GM23338 (cell line): Measurements from ENCODE around the gene PKLR. TPM values are rescaled to one million over a fixed set of nuclear protein-coding genes. Genes with fewer than 3 reads are reported as not detected.
A peak's percentile ranks its signal among the peaks of the same experiment; 100 is the strongest.

Experiments used
- ATAC-seq: fragments of 200-7000 bp; cut with Tn5 transposase; 3 replicates; pipeline ENCODE4 v1.9.1; 2020
- DNase-seq: peaks from one replicate; pipeline ENCODE4 v3.0.0-alpha.2; 2015; ENCODE audit warnings: low spot score
- H2AFZ ChIP-seq: fragments of 200-600 bp; sonication (generic); 2 replicates; pipeline ENCODE4 v1.8.0; 2016; ENCODE audit warnings: antibody characterized with exemption, mild to moderate bottlenecking, moderate library complexity
- H3F3A ChIP-seq: fragments of 200-600 bp; sonication (generic); replicated peaks from 2 replicates; pipeline ENCODE4 v1.8.0; 2017; ENCODE audit warnings: antibody characterized with exemption, mixed run types, low read depth
- H3K27ac ChIP-seq: fragments of 200-600 bp; sonication (generic); 2 replicates; pipeline ENCODE4 v1.6.1; 2016; ENCODE audit warnings: low read depth
- H3K27me3 ChIP-seq: fragments of 200-600 bp; sonication (generic); 2 replicates; pipeline ENCODE4 v1.8.0; 2016; ENCODE audit warnings: mild to moderate bottlenecking, mixed run types, moderate library complexity; ENCODE audit not compliant: insufficient read depth
- H3K36me3 ChIP-seq: fragments of 200-600 bp; sonication (generic); 2 replicates; pipeline ENCODE4 v1.8.0; 2016; ENCODE audit warnings: mild to moderate bottlenecking; ENCODE audit not compliant: insufficient read depth
- H3K4me1 ChIP-seq: fragments of 200-600 bp; sonication (generic); 2 replicates; pipeline ENCODE4 v1.8.0; 2016; ENCODE audit warnings: mild to moderate bottlenecking, moderate library complexity; ENCODE audit not compliant: insufficient read depth
- H3K4me2 ChIP-seq: fragments of 200-600 bp; sonication (generic); 2 replicates; pipeline ENCODE4 v1.7.1; 2017; ENCODE audit warnings: mixed run types
- H3K4me3 ChIP-seq: fragments of 200-600 bp; sonication (generic); 2 replicates; pipeline ENCODE4 v1.6.1; 2016; ENCODE audit warnings: mixed run types
- H3K79me2 ChIP-seq: fragments of 200-600 bp; sonication (generic); replicated peaks from 2 replicates; pipeline ENCODE4 v1.8.0; 2017; ENCODE audit warnings: mild to moderate bottlenecking; ENCODE audit not compliant: insufficient read depth
- H3K9me2 ChIP-seq: fragments of 200-600 bp; sonication (generic); 2 replicates; pipeline ENCODE4 v1.8.0; 2017; ENCODE audit not compliant: insufficient read depth
- H4K20me1 ChIP-seq: fragments of 200-600 bp; sonication (generic); replicated peaks from 2 replicates; pipeline ENCODE4 v1.8.0; 2017; ENCODE audit warnings: mild to moderate bottlenecking; ENCODE audit not compliant: insufficient read depth
- H3K27ac Mint-ChIP-seq: 2 replicates; pipeline ENCODE4 v1.8.0; 2020; ENCODE audit warnings: inconsistent platforms, mild to moderate bottlenecking, moderate library complexity, mixed read lengths
- H3K27me3 Mint-ChIP-seq: 3 replicates; pipeline ENCODE4 v1.8.0; 2022; ENCODE audit warnings: low read depth, mild to moderate bottlenecking, moderate library complexity, mixed read lengths, inconsistent platforms; ENCODE audit not compliant: insufficient read depth, poor library complexity
- H3K36me3 Mint-ChIP-seq: 3 replicates; pipeline ENCODE4 v1.8.0; 2021; ENCODE audit warnings: low read depth, mild to moderate bottlenecking, inconsistent platforms, moderate library complexity, mixed read lengths
- H3K4me1 Mint-ChIP-seq: 3 replicates; pipeline ENCODE4 v1.8.0; 2020; ENCODE audit warnings: mild to moderate bottlenecking, inconsistent platforms, mixed read lengths
- H3K4me3 Mint-ChIP-seq: 3 replicates; pipeline ENCODE4 v1.8.0; 2021; ENCODE audit warnings: moderate library complexity, mild to moderate bottlenecking, inconsistent platforms, mixed read lengths
- H3K9me3 Mint-ChIP-seq: 3 replicates; pipeline ENCODE4 v1.8.0; 2020; ENCODE audit warnings: moderate library complexity, mild to moderate bottlenecking, inconsistent platforms, mixed read lengths
- CREB1 ChIP-seq: fragments of 250-450 bp; sonication (Bioruptor Pico); IDR thresholded peaks from 2 replicates; pipeline ENCODE4 v1.5.0; 2020; ENCODE audit warnings: low read depth, mild to moderate bottlenecking, moderate library complexity
- EZH2 ChIP-seq: fragments of 200-600 bp; sonication (generic); IDR thresholded peaks from one replicate; pipeline ENCODE4 v1.8.0; 2017; ENCODE audit warnings: antibody characterized with exemption, mild to moderate bottlenecking, low read depth; ENCODE audit not compliant: unreplicated experiment
- EZH2phosphoT487 ChIP-seq: fragments of 200-600 bp; sonication (generic); IDR thresholded peaks from one replicate; pipeline ENCODE4 v1.8.1; 2018; ENCODE audit warnings: antibody characterized with exemption; ENCODE audit not compliant: unreplicated experiment
- JUNB ChIP-seq: IDR thresholded peaks from one replicate; pipeline ENCODE4 v1.6.1; 2016; ENCODE audit warnings: antibody characterized with exemption; ENCODE audit not compliant: unreplicated experiment
- NANOG ChIP-seq: IDR thresholded peaks from 2 replicates; pipeline ENCODE4 v1.6.1; 2016; ENCODE audit warnings: antibody characterized with exemption, borderline replicate concordance
- POLR2AphosphoS5 ChIP-seq: IDR thresholded peaks from 2 replicates; pipeline ENCODE4 v1.6.1; 2016; ENCODE audit warnings: antibody characterized with exemption, low read depth
- STAT1 ChIP-seq: IDR thresholded peaks from one replicate; pipeline ENCODE4 v1.6.1; 2016; ENCODE audit warnings: antibody characterized with exemption; ENCODE audit not compliant: unreplicated experiment
- ZNF114 ChIP-seq: fragments of 250-450 bp; sonication (Bioruptor Pico); IDR thresholded peaks from 2 replicates; pipeline ENCODE4 v1.5.0; 2020; ENCODE audit warnings: mild to moderate bottlenecking, moderate library complexity
- ZNF331 ChIP-seq: fragments of 250-450 bp; sonication (Bioruptor Pico); IDR thresholded peaks from 2 replicates; pipeline ENCODE4 v1.5.0; 2020; ENCODE audit warnings: low read depth, mild to moderate bottlenecking, moderate library complexity
- polyA plus RNA-seq: library from polyadenylated mRNA; unstranded; fragments of >200 nt; fragmentation: Nextera tagmentation; extraction: Ambion mirVana; gene quantifications from 2 replicates; pipeline ENCODE4 v1.2.1, GENCODE V29; 2016
- total RNA-seq: library from RNA; depleted of rRNA; stranded (reverse); fragments of >200 nt; shearing (Covaris generic); gene quantifications from 2 replicates; pipeline ENCODE4 v1.2.3, GENCODE V29; 2014
- TF ChIP-seq, protein P1 (sequence below): IDR thresholded peaks from 2 replicates; pipeline ENCODE4 v1.6.1; 2016; ENCODE audit warnings: antibody characterized with exemption
- TF ChIP-seq, protein P2 (sequence below): IDR thresholded peaks from one replicate; pipeline ENCODE4 v1.6.1; 2018; ENCODE audit warnings: antibody characterized with exemption; ENCODE audit not compliant: unreplicated experiment
- TF ChIP-seq, protein P3 (sequence below), 2 experiments: fragments of 200-600 bp in 1 of 2; sonication (generic) in 1 of 2; conservative IDR thresholded peaks; 2 replicates each; pipeline versions ENCODE4 v1.5.1 to v1.6.1; 2016 to 2017; ENCODE audit warnings: antibody characterized with exemption in 2 of 2, low read depth in 2 of 2, mild to moderate bottlenecking in 2 of 2, moderate library complexity in 1 of 2
- TF ChIP-seq, protein P4 (sequence below): fragments of 250-450 bp; sonication (Bioruptor Pico); IDR thresholded peaks from 2 replicates; pipeline ENCODE4 v1.5.0; 2020; ENCODE audit warnings: mild to moderate bottlenecking, moderate library complexity

Gene PKLR
- total and polyA plus RNA-seq, 2 experiments from 2014 or later = 2.0 to 3.7 TPM

DNA sequence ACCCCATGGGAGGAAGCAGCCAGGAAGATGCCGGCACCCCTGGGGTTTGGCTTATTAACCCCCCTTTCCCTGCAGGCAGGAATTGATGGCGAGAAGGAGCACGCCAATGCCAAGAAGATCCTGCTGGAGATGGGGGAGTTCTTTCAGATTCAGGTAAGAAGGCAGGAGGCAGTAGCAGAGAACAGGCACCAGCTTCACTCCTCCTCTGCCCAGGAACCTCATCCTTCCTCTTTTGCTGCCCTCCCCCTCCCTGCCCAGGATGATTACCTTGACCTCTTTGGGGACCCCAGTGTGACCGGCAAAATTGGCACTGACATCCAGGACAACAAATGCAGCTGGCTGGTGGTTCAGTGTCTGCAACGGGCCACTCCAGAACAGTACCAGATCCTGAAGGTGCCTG, 18.3 kb upstream of the PKLR start:
- H4K20me1 ChIP-seq = peaks cover 21% of the 10 kb centered on the region
- no peak for TF ChIP-seq NANOG
- TF ChIP-seq EZH2 = no peak
- TF ChIP-seq, protein P1, sequence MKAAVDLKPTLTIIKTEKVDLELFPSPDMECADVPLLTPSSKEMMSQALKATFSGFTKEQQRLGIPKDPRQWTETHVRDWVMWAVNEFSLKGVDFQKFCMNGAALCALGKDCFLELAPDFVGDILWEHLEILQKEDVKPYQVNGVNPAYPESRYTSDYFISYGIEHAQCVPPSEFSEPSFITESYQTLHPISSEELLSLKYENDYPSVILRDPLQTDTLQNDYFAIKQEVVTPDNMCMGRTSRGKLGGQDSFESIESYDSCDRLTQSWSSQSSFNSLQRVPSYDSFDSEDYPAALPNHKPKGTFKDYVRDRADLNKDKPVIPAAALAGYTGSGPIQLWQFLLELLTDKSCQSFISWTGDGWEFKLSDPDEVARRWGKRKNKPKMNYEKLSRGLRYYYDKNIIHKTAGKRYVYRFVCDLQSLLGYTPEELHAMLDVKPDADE = no peak
- no peak for TF ChIP-seq CREB1 (CRISPR knock-in tag)
- TF ChIP-seq STAT1 = no peak
- TF ChIP-seq POLR2AphosphoS5 = no peak
- TF ChIP-seq, protein P2, sequence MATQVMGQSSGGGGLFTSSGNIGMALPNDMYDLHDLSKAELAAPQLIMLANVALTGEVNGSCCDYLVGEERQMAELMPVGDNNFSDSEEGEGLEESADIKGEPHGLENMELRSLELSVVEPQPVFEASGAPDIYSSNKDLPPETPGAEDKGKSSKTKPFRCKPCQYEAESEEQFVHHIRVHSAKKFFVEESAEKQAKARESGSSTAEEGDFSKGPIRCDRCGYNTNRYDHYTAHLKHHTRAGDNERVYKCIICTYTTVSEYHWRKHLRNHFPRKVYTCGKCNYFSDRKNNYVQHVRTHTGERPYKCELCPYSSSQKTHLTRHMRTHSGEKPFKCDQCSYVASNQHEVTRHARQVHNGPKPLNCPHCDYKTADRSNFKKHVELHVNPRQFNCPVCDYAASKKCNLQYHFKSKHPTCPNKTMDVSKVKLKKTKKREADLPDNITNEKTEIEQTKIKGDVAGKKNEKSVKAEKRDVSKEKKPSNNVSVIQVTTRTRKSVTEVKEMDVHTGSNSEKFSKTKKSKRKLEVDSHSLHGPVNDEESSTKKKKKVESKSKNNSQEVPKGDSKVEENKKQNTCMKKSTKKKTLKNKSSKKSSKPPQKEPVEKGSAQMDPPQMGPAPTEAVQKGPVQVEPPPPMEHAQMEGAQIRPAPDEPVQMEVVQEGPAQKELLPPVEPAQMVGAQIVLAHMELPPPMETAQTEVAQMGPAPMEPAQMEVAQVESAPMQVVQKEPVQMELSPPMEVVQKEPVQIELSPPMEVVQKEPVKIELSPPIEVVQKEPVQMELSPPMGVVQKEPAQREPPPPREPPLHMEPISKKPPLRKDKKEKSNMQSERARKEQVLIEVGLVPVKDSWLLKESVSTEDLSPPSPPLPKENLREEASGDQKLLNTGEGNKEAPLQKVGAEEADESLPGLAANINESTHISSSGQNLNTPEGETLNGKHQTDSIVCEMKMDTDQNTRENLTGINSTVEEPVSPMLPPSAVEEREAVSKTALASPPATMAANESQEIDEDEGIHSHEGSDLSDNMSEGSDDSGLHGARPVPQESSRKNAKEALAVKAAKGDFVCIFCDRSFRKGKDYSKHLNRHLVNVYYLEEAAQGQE = no peak
- TF ChIP-seq, protein P3, sequence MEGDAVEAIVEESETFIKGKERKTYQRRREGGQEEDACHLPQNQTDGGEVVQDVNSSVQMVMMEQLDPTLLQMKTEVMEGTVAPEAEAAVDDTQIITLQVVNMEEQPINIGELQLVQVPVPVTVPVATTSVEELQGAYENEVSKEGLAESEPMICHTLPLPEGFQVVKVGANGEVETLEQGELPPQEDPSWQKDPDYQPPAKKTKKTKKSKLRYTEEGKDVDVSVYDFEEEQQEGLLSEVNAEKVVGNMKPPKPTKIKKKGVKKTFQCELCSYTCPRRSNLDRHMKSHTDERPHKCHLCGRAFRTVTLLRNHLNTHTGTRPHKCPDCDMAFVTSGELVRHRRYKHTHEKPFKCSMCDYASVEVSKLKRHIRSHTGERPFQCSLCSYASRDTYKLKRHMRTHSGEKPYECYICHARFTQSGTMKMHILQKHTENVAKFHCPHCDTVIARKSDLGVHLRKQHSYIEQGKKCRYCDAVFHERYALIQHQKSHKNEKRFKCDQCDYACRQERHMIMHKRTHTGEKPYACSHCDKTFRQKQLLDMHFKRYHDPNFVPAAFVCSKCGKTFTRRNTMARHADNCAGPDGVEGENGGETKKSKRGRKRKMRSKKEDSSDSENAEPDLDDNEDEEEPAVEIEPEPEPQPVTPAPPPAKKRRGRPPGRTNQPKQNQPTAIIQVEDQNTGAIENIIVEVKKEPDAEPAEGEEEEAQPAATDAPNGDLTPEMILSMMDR (conservative IDR thresholded peaks at IDR 0.05; ENCODE audit: low read depth in 2 of 2) = no peak
- no peak for TF ChIP-seq ZNF331
- no peak for TF ChIP-seq JUNB
- TF ChIP-seq ZNF114 = no peak
- TF ChIP-seq EZH2phosphoT487 = no peak
- TF ChIP-seq, protein P4, sequence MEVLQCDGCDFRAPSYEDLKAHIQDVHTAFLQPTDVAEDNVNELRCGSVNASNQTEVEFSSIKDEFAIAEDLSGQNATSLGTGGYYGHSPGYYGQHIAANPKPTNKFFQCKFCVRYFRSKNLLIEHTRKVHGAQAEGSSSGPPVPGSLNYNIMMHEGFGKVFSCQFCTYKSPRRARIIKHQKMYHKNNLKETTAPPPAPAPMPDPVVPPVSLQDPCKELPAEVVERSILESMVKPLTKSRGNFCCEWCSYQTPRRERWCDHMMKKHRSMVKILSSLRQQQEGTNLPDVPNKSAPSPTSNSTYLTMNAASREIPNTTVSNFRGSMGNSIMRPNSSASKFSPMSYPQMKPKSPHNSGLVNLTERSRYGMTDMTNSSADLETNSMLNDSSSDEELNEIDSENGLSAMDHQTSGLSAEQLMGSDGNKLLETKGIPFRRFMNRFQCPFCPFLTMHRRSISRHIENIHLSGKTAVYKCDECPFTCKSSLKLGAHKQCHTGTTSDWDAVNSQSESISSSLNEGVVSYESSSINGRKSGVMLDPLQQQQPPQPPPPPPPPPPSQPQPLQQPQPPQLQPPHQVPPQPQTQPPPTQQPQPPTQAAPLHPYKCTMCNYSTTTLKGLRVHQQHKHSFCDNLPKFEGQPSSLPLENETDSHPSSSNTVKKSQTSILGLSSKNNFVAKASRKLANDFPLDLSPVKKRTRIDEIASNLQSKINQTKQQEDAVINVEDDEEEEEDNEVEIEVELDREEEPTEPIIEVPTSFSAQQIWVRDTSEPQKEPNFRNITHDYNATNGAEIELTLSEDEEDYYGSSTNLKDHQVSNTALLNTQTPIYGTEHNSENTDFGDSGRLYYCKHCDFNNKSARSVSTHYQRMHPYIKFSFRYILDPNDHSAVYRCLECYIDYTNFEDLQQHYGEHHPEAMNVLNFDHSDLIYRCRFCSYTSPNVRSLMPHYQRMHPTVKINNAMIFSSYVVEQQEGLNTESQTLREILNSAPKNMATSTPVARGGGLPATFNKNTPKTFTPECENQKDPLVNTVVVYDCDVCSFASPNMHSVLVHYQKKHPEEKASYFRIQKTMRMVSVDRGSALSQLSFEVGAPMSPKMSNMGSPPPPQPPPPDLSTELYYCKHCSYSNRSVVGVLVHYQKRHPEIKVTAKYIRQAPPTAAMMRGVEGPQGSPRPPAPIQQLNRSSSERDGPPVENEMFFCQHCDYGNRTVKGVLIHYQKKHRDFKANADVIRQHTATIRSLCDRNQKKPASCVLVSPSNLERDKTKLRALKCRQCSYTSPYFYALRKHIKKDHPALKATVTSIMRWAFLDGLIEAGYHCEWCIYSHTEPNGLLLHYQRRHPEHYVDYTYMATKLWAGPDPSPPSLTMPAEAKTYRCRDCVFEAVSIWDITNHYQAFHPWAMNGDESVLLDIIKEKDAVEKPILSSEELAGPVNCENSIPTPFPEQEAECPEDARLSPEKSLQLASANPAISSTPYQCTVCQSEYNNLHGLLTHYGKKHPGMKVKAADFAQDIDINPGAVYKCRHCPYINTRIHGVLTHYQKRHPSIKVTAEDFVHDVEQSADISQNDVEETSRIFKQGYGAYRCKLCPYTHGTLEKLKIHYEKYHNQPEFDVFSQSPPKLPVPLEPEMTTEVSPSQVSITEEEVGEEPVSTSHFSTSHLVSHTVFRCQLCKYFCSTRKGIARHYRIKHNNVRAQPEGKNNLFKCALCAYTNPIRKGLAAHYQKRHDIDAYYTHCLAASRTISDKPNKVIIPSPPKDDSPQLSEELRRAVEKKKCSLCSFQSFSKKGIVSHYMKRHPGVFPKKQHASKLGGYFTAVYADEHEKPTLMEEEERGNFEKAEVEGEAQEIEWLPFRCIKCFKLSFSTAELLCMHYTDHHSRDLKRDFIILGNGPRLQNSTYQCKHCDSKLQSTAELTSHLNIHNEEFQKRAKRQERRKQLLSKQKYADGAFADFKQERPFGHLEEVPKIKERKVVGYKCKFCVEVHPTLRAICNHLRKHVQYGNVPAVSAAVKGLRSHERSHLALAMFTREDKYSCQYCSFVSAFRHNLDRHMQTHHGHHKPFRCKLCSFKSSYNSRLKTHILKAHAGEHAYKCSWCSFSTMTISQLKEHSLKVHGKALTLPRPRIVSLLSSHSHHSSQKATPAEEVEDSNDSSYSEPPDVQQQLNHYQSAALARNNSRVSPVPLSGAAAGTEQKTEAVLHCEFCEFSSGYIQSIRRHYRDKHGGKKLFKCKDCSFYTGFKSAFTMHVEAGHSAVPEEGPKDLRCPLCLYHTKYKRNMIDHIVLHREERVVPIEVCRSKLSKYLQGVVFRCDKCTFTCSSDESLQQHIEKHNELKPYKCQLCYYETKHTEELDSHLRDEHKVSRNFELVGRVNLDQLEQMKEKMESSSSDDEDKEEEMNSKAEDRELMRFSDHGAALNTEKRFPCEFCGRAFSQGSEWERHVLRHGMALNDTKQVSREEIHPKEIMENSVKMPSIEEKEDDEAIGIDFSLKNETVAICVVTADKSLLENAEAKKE (CRISPR knock-in tag) = no peak
- H3K4me1 ChIP-seq = peaks cover 23% of the 10 kb centered on the region
- H3K36me3 ChIP-seq = peaks cover 22% of the 10 kb centered on the region
- peaks cover 24% of the 10 kb centered on the region for H3K27me3 Mint-ChIP-seq
- DNase-seq = no peak
- H2AFZ ChIP-seq = no peak overlapping the region
- H3K36me3 Mint-ChIP-seq = peaks cover 33% of the 10 kb centered on the region
- H3K4me2 ChIP-seq = peak overlapping the region; percentile 99; the same call in 1 of the 2 replicates
- no peak overlapping the region for H3K4me3 ChIP-seq
- no peak for ATAC-seq
- peaks cover 7% of the 10 kb centered on the region for H3K27me3 ChIP-seq
- peaks cover 3% of the 10 kb centered on the region; the same call in 1 of the 2 replicates for H3K79me2 ChIP-seq
- H3K9me3 Mint-ChIP-seq = no peaks in the 10 kb centered on the region
- H3K27ac ChIP-seq = peak overlapping the region; percentile 46; the same call in 1 of the 2 replicates
- H3K4me1 Mint-ChIP-seq = peaks cover 32% of the 10 kb centered on the region
- peak overlapping the region; percentile 8; the same call in 1 of the 3 replicates for H3K4me3 Mint-ChIP-seq
- H3K9me2 ChIP-seq = no peaks in the 10 kb centered on the region
- H3K27ac Mint-ChIP-seq = no peak overlapping the region
- H3F3A ChIP-seq = peaks cover 59% of the 10 kb centered on the region
